HL-60 (cell line): Measurements from ENCODE around the gene PSMA1.
A peak's percentile ranks its signal among the peaks of the same experiment; 100 is the strongest.

Experiments
- DNase-seq, 2 experiments: peaks; one replicate each; pipeline ENCODE4 v3.0.0-alpha.2; 2010 to 2020; ENCODE audit warnings: low read depth in 1 of 2, low spot score in 1 of 2
- H3K27ac ChIP-seq: fragments of 250-450 bp; sonication (Bioruptor Pico); replicated peaks from 2 replicates; pipeline ENCODE4 v1.5.1; 2020; ENCODE audit warnings: mild to moderate bottlenecking, moderate library complexity
- H3K27me3 ChIP-seq: fragments of 250-450 bp; sonication (Bioruptor Pico); 2 replicates; pipeline ENCODE4 v1.5.1; 2021; ENCODE audit warnings: mild to moderate bottlenecking, moderate library complexity; ENCODE audit not compliant: insufficient read depth, poor library complexity, severe bottlenecking
- H3K4me3 ChIP-seq: replicated peaks from 2 replicates; pipeline ENCODE4 v1.5.1; 2011; ENCODE audit warnings: mild to moderate bottlenecking, control low read depth, low read length; ENCODE audit not compliant: insufficient read depth
- GABPA ChIP-seq: IDR thresholded peaks from 2 replicates; pipeline ENCODE4 v1.6.1; 2012; ENCODE audit warnings: low read depth
- POLR2AphosphoS5 ChIP-seq: IDR thresholded peaks from 2 replicates; pipeline ENCODE4 v1.6.1; 2012; ENCODE audit warnings: low read depth
- SPI1 ChIP-seq: IDR thresholded peaks from 2 replicates; pipeline ENCODE4 v1.6.1; 2012; ENCODE audit warnings: low read depth, mild to moderate bottlenecking, borderline replicate concordance
- TF ChIP-seq, protein P1 (sequence below): IDR thresholded peaks from 2 replicates; pipeline ENCODE4 v1.6.1; 2012; ENCODE audit warnings: low read depth; ENCODE audit not compliant: insufficient replicate concordance
- TF ChIP-seq, protein P2 (sequence below): IDR thresholded peaks from one replicate; pipeline ENCODE4 v1.5.1; 2011; ENCODE audit warnings: low read length, control low read depth, inconsistent platforms; ENCODE audit not compliant: insufficient read depth

PSMA1 gene

DNA sequence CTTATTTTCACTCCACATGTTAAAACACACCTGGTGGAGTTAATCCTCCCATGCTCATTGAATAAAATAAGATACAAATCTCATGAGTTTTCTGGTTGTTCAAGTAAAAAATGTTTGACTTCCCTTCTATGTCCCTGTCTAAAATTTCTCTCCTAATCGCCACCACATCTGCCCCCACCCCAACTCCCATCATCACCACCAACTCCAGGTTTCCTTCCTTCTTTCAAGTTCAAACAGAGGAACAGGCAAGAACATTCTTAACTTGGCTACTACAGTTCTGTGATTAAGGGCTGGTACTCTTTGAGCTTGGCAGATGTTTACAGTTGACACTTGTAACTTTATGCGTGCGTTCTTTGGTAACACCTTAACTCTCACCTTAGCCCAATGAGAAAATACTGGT lies 9.1 kb upstream of the PSMA1 start:
- H3K27ac ChIP-seq, result no peak overlapping the region
- TF ChIP-seq SPI1, result no peak
- TF ChIP-seq, protein P1, sequence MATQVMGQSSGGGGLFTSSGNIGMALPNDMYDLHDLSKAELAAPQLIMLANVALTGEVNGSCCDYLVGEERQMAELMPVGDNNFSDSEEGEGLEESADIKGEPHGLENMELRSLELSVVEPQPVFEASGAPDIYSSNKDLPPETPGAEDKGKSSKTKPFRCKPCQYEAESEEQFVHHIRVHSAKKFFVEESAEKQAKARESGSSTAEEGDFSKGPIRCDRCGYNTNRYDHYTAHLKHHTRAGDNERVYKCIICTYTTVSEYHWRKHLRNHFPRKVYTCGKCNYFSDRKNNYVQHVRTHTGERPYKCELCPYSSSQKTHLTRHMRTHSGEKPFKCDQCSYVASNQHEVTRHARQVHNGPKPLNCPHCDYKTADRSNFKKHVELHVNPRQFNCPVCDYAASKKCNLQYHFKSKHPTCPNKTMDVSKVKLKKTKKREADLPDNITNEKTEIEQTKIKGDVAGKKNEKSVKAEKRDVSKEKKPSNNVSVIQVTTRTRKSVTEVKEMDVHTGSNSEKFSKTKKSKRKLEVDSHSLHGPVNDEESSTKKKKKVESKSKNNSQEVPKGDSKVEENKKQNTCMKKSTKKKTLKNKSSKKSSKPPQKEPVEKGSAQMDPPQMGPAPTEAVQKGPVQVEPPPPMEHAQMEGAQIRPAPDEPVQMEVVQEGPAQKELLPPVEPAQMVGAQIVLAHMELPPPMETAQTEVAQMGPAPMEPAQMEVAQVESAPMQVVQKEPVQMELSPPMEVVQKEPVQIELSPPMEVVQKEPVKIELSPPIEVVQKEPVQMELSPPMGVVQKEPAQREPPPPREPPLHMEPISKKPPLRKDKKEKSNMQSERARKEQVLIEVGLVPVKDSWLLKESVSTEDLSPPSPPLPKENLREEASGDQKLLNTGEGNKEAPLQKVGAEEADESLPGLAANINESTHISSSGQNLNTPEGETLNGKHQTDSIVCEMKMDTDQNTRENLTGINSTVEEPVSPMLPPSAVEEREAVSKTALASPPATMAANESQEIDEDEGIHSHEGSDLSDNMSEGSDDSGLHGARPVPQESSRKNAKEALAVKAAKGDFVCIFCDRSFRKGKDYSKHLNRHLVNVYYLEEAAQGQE, result no peak
- TF ChIP-seq GABPA, result no peak
- no peak for TF ChIP-seq POLR2AphosphoS5
- TF ChIP-seq, protein P2, sequence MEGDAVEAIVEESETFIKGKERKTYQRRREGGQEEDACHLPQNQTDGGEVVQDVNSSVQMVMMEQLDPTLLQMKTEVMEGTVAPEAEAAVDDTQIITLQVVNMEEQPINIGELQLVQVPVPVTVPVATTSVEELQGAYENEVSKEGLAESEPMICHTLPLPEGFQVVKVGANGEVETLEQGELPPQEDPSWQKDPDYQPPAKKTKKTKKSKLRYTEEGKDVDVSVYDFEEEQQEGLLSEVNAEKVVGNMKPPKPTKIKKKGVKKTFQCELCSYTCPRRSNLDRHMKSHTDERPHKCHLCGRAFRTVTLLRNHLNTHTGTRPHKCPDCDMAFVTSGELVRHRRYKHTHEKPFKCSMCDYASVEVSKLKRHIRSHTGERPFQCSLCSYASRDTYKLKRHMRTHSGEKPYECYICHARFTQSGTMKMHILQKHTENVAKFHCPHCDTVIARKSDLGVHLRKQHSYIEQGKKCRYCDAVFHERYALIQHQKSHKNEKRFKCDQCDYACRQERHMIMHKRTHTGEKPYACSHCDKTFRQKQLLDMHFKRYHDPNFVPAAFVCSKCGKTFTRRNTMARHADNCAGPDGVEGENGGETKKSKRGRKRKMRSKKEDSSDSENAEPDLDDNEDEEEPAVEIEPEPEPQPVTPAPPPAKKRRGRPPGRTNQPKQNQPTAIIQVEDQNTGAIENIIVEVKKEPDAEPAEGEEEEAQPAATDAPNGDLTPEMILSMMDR, result no peak
- no peak overlapping the region for H3K4me3 ChIP-seq
- no peak for DNase-seq
- H3K27me3 ChIP-seq, result no peaks in the 10 kb centered on the region

DNA sequence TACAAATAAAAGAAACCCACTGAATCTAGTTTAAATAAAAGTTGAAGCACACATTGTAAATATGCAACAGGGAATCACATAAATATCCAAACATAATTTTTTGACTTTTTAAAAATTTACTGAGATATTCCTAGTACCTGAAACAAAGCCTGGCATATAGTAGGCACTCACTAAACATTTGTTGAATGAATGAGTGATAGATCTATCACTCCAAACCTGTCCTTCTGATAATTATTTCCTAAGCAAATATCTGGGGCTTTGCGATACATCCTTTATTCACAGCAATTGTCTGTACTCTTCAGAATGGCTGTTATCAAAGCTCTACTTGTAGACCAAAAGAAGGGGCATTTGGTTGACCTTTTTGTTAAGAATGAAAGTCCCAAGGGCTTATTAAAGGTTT lies 2.6 kb upstream of the PSMA1 start:
- TF ChIP-seq POLR2AphosphoS5 (no peak), SPI1 (no peak)
- TF ChIP-seq, protein P1, result no peak
- DNase-seq, result no peak
- Histone ChIP-seq H3K27me3 (no peaks in the 10 kb centered on the region), H3K27ac (no peak overlapping the region), H3K4me3 (no peak overlapping the region)

DNA sequence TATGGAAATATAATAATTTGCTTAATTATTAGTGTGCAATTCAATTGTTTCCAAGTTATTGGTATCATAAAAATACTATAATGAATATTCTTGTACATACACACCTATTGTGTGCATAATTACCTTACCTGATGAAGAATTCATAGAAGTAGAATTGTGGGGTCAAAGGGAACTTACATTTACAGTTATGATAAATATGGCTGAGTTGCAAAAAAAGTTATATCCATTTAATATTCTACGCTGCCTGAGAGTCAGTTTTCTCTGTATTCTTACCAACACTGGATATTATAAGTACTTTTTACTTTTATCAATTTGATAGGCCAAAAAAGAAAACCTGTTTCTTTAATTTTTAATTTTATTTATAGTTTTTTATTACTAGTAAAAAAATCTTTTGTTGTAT lies 2.1 kb upstream of the PSMA1 start:
- no peak overlapping the region for H3K27ac ChIP-seq
- no peaks in the 10 kb centered on the region for H3K27me3 ChIP-seq
- TF ChIP-seq, protein P1, result no peak
- TF ChIP-seq, protein P2, result no peak
- no peak for TF ChIP-seq GABPA
- TF ChIP-seq POLR2AphosphoS5, result no peak
- TF ChIP-seq SPI1, result no peak
- DNase-seq, result no peak
- no peak overlapping the region for H3K4me3 ChIP-seq

DNA sequence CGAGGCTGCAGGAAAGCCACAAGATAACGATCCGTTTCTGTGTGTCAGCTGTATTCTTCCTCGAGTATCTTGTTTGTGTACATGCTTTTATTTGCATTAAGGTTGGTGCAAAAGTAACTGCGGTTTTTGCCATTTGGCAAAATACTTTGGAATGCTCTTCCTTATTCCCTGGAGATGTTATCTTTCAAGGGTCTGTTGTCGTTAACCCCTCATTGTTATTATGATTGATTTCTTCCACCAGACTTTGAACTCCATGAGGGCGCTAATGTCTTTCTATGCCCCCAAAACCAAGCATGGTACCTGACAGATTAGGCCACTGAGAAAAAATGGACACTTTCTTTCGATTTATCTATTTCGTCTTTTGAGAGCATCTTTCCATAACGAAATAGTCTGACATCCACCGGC lies 563 bp upstream of the PSMA1 start:
- Histone ChIP-seq H3K27me3 (no peaks in the 10 kb centered on the region), H3K27ac (peak overlapping the region; percentile 87), H3K4me3 (peak overlapping the region; percentile 87)
- TF ChIP-seq, protein P2, result no peak
- TF ChIP-seq SPI1, result no peak
- no peak for TF ChIP-seq GABPA
- no peak for TF ChIP-seq POLR2AphosphoS5
- TF ChIP-seq, protein P1, result no peak
- DNase-seq, result no peak
